CD4-positive, alpha-beta memory T cell (primary cell): ENCODE data around the gene SLCO3A1. TPM values are rescaled to one million over a fixed set of nuclear protein-coding genes. Genes with fewer than 3 reads are reported as not detected.
"Not testable (repeated sequence)": the region's sequence is repeated elsewhere in the genome, so short reads cannot be mapped to it uniquely, and the experiment has no call there.

ENCODE experiments used
- CTCF ChIA-PET: fragments of 350-600 bp; sonication (Branson Sonifier 250); formaldehyde crosslinking; loops from one replicate; lab custom pipeline; 2021; ENCODE audit warnings: inconsistent platforms; ENCODE audit not compliant: partially characterized antibody; lab: Charles Lee
- POLR2A ChIA-PET: fragments of 350-600 bp; sonication (Branson Sonifier 250); formaldehyde crosslinking; loops from one replicate; lab custom pipeline; 2021; ENCODE audit not compliant: partially characterized antibody; lab: Charles Lee
- DNase-seq, 5 donors: peaks; one replicate each; pipeline versions ENCODE4 v3.0.0 to v3.0.0-alpha.2; 2020 to 2022; ENCODE audit warnings: mixed read lengths in 1 of 5
- H3K27ac ChIP-seq: one replicate; pipeline ENCODE4 v1.7.0; 2013; ENCODE audit warnings: low read depth, low read length
- H3K27me3 ChIP-seq: 2 replicates; pipeline ENCODE4 v1.7.0; 2013; ENCODE audit warnings: mild to moderate bottlenecking, low read length, moderate library complexity; ENCODE audit not compliant: insufficient read depth
- H3K36me3 ChIP-seq: 2 replicates; pipeline ENCODE4 v1.7.0; 2013; ENCODE audit warnings: mild to moderate bottlenecking, low read length, moderate library complexity; ENCODE audit not compliant: insufficient read depth
- H3K4me1 ChIP-seq: 2 replicates; pipeline ENCODE4 v1.7.0; 2013; ENCODE audit warnings: mild to moderate bottlenecking, low read length, moderate library complexity; ENCODE audit not compliant: insufficient read depth
- H3K4me3 ChIP-seq, 2 donors: one replicate each; pipeline ENCODE4 v1.7.0; 2013; ENCODE audit warnings: low read length in 2 of 2, mild to moderate bottlenecking in 1 of 2
- H3K9me3 ChIP-seq, 2 donors: one replicate each; pipeline ENCODE4 v1.7.0; 2013; ENCODE audit warnings: low read length in 2 of 2, control low read depth in 1 of 2; ENCODE audit not compliant: control insufficient read depth in 1 of 2
- H3K27ac Mint-ChIP-seq, 7 donors: one replicate each; pipeline ENCODE4 v1.8.0; 2020 to 2021; ENCODE audit warnings: mixed read lengths in 7 of 7, mild to moderate bottlenecking in 6 of 7, inconsistent platforms in 3 of 7, moderate library complexity in 3 of 7
- H3K27me3 Mint-ChIP-seq, 2 donors: one replicate each; pipeline ENCODE4 v1.8.0; 2020 to 2021; ENCODE audit warnings: mixed read lengths in 2 of 2
- H3K36me3 Mint-ChIP-seq, 2 donors: one replicate each; pipeline ENCODE4 v1.8.0; 2020 to 2021; ENCODE audit warnings: mixed read lengths in 2 of 2, inconsistent platforms in 1 of 2, mild to moderate bottlenecking in 1 of 2
- H3K4me1 Mint-ChIP-seq, 4 donors: one replicate each; pipeline ENCODE4 v1.8.0; 2020 to 2021; ENCODE audit warnings: mixed read lengths in 4 of 4, mild to moderate bottlenecking in 1 of 4
- H3K4me3 Mint-ChIP-seq, 8 donors: one replicate each; pipeline ENCODE4 v1.8.0; 2020 to 2021; ENCODE audit warnings: mixed read lengths in 8 of 8, mild to moderate bottlenecking in 7 of 8, moderate library complexity in 6 of 8, inconsistent platforms in 3 of 8
- H3K9me3 Mint-ChIP-seq, 8 donors: one replicate each; pipeline ENCODE4 v1.8.0; 2020 to 2021; ENCODE audit warnings: mixed read lengths in 8 of 8, mild to moderate bottlenecking in 5 of 8, inconsistent platforms in 3 of 8, moderate library complexity in 1 of 8
- intact Hi-C: fragments of 100-400 bp; cut with micrococcal nuclease; formaldehyde crosslinking; loops from one replicate; pipeline ENCODE4 v1.15.1; 2023
- polyA plus RNA-seq, 2 donors: library from polyadenylated mRNA; unstranded; fragments of 300-500 nt; fragmentation: Illumina TruSeq; gene quantifications; one replicate each; pipeline ENCODE4 v1.2.3, GENCODE V29; 2021
- total RNA-seq, 2 experiments: library from RNA; stranded (reverse); gene quantifications; one replicate each; pipeline ENCODE4 v1.2.3, GENCODE V29; 2021

SLCO3A1 gene
- total and polyA plus RNA-seq, 4 experiments from 2014 or later, result 30.9 to 61.3 (median 31.9) TPM

DNA sequence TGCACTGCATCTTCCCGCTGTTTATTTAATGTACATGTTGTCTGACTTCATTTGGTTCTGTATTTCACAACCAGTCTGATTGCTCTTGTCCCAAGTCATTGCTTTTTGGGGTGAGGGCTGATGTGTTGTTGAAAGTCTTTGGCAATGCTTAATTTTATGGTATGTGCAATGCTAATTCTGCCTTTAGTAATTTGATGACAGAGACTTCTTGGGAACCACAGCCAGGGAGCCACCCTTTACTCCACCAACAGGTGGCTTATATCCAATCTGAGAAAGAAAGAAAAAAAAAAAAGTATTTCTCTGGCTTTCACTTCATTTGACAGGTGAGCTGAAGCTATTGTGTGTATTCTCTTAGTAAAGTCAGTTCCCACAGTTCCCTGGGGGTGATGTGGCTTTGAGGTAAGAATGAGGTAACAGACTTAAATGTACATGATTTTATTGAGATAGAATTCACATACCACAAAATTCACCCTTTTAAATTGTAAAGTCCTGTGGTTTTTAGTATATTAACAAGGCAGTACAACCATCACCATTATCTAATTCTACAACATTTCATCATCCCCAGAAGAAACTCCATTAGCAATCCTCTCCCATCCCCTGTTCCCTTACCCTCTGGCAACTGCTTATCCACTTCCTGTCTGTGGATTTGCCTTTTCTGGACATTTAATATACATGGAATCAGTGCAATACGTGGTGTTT is 97.3 kb downstream of the SLCO3A1 start:
- H3K27ac ChIP-seq, result no peak overlapping the region
- H3K9me3 ChIP-seq, result no peaks in the 10 kb centered on the region
- H3K36me3 Mint-ChIP-seq, result no peaks in the 10 kb centered on the region
- peak overlapping the region in 1 of 8 donors; percentile 0 for H3K4me3 Mint-ChIP-seq
- H3K27me3 Mint-ChIP-seq, result no peaks in the 10 kb centered on the region
- H3K4me1 Mint-ChIP-seq, result peaks cover 73 to 100% (median 83%) of the 10 kb centered on the region in 4 donors
- intact Hi-C loops, result no loop called here
- H3K9me3 Mint-ChIP-seq, result peaks cover 0 to 2% (median 0%) of the 10 kb centered on the region in 8 donors
- ChIA-PET CTCF (no interaction called here), POLR2A (no interaction called here)
- H3K4me1 ChIP-seq, result peaks cover 60% of the 10 kb centered on the region
- peak overlapping the region in 3 of 7 donors; percentile 4 to 71 (median 26) for H3K27ac Mint-ChIP-seq
- H3K36me3 ChIP-seq, result no peaks in the 10 kb centered on the region
- no peaks in the 10 kb centered on the region for H3K27me3 ChIP-seq
- no peak overlapping the region for H3K4me3 ChIP-seq
- DNase-seq, result no peak

DNA sequence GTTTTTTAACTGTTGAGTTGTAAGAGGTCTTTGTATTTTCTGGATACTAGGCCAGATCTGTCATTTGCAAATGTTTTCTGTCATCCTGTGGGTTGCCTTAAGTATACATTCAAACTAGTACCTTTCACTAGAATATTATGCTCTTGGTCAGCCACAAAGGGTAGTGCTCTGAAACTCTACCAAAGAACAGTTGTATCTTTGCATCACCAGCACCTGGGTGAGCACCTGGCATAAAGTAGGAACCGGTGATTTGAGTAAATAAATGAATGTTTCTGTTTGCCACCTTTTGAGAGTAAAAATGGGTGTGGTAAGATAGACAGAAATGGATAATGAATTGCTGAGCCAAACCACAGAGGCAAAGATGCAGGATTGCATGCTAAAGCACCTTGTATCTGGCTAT is 98.7 kb downstream of the SLCO3A1 start:
- peaks cover 0 to 2% (median 0%) of the 10 kb centered on the region in 8 donors for H3K9me3 Mint-ChIP-seq
- H3K36me3 Mint-ChIP-seq, result no peaks in the 10 kb centered on the region
- no peaks in the 10 kb centered on the region for H3K27me3 ChIP-seq
- POLR2A ChIA-PET, result no interaction called here
- H3K27ac ChIP-seq, result no peak overlapping the region
- peak overlapping the region in 2 of 7 donors; percentile 30 to 62 for H3K27ac Mint-ChIP-seq
- H3K36me3 ChIP-seq, result no peaks in the 10 kb centered on the region
- H3K4me3 ChIP-seq, result no peak overlapping the region
- H3K4me3 Mint-ChIP-seq, result peak overlapping the region in 2 of 8 donors; percentile 15 to 22
- peaks cover 52% of the 10 kb centered on the region for H3K4me1 ChIP-seq
- CTCF ChIA-PET, result no interaction called here
- no peaks in the 10 kb centered on the region for H3K27me3 Mint-ChIP-seq
- DNase-seq, result no peak
- H3K4me1 Mint-ChIP-seq, result peaks cover 66 to 95% (median 78%) of the 10 kb centered on the region in 4 donors
- no peaks in the 10 kb centered on the region for H3K9me3 ChIP-seq
- intact Hi-C loops, result no loop called here

DNA sequence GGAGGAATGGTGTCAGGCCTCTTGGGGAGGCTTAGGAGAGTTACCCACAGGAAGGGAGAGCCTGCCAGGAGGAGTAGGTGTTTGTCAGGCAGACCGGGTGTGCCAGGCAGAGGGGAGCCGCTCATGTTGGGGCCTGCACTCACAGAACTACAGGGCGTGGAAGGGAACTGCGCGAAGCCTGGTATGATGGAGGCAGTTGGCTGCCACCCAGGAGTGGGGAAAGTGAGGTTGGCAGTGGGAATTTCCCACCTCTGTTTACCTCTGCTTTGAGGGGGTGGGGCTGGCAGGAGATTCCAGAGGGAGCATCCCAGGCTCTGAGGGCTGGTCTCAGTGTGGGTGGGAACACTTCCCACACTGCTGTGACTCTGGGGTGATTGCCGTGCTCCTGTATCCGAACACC is 99.9 kb downstream of the SLCO3A1 start:
- H3K9me3 ChIP-seq, result no peaks in the 10 kb centered on the region
- Mint-ChIP-seq H3K4me3 (peak overlapping the region in 4 of 8 donors; percentile 49 to 68 (median 54)), H3K4me1 (peaks cover 67 to 88% (median 71%) of the 10 kb centered on the region in 4 donors), H3K9me3 (peaks cover 0 to 2% (median 0%) of the 10 kb centered on the region in 8 donors), H3K27me3 (no peaks in the 10 kb centered on the region), H3K36me3 (peaks cover 0 to 2% of the 10 kb centered on the region in 2 donors), H3K27ac (peak overlapping the region in 6 of 7 donors; percentile 42 to 88 (median 70))
- H3K4me3 ChIP-seq, result no peak overlapping the region
- H3K27me3 ChIP-seq, result no peaks in the 10 kb centered on the region
- CTCF ChIA-PET, result no interaction called here
- intact Hi-C loops, result no loop called here
- H3K36me3 ChIP-seq, result no peaks in the 10 kb centered on the region
- POLR2A ChIA-PET, result no interaction called here
- peaks cover 48% of the 10 kb centered on the region for H3K4me1 ChIP-seq
- H3K27ac ChIP-seq, result no peak overlapping the region
- DNase-seq, result no peak

DNA sequence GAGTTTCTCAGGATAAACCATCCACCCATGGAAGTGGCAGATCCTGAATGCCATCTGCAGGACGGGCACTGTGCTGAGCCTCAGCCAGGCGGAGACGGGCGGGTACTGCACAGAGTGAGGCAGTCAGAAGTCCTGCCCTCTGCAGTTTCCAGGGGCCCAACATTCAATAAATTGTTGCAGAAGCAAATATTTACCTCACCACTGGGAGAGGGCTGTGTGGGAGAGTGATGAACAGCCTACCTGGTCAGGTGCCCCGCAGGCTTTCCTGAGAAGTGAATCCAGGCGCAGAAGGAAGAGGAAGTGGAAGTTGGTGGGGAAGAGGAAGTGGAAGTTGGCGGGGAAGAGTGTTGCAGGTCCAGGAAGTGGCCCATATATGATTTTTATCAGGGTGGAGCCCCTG is 100.8 kb downstream of the SLCO3A1 start:
- no peaks in the 10 kb centered on the region for H3K36me3 ChIP-seq
- peaks cover 64 to 80% (median 68%) of the 10 kb centered on the region in 4 donors for H3K4me1 Mint-ChIP-seq
- intact Hi-C loops, result no loop called here
- H3K9me3 ChIP-seq, result no peaks in the 10 kb centered on the region
- no peak overlapping the region for H3K27ac ChIP-seq
- POLR2A ChIA-PET, result no interaction called here
- no peaks in the 10 kb centered on the region for H3K27me3 Mint-ChIP-seq
- H3K4me1 ChIP-seq, result peaks cover 48% of the 10 kb centered on the region
- H3K4me3 ChIP-seq, result no peak overlapping the region
- no peak for DNase-seq
- peaks cover 0 to 2% (median 0%) of the 10 kb centered on the region in 8 donors for H3K9me3 Mint-ChIP-seq
- CTCF ChIA-PET, result no interaction called here
- no peak overlapping the region for H3K4me3 Mint-ChIP-seq
- H3K36me3 Mint-ChIP-seq, result peaks cover 0 to 9% of the 10 kb centered on the region in 2 donors
- H3K27ac Mint-ChIP-seq, result peak overlapping the region in 2 of 7 donors; percentile 49 to 70
- H3K27me3 ChIP-seq, result no peaks in the 10 kb centered on the region

DNA sequence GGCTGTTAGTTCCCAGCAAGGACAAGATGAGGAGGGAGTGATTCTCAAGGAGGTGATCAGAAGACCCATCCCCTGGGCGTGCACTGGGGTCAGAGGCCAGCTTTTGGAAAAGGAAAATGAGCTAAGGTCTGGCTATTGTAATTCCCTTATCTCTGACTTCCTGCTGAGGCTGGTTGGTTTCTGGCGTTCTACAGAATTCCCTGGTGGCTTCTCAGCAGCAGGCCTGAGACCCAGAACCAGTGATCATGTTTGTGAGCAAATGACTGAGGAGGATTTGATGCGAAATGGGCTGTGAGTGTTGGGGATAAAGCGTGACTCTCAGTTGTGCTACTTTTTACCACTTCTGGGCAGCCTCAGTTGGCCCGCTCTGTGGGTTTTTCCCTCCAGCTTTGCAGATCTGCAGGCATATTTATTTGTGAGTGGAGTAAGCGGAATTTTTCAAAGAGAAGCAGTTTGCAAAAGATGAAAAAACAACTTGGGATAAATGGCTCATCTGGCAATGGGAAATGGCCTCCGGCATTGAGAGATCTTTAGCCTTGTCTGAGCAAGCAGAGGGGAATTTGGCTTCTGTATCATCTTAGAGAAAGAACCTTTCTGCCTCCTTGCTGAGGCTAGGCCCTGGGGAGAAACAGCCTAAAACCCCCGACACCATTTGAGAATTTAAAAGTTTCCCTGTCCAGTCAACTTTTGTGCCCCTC is 102.7 kb downstream of the SLCO3A1 start:
- H3K36me3 Mint-ChIP-seq, result peaks cover 0 to 11% of the 10 kb centered on the region in 2 donors
- ChIA-PET CTCF (interaction anchor here (0.8 to 1.6 kb wide), 2 partner anchors 69 to 107 kb away, joined by 3 to 4 read pairs; no protein-coding TSS in a partner anchor), POLR2A (no interaction called here)
- Histone ChIP-seq H3K36me3 (no peaks in the 10 kb centered on the region), H3K27me3 (no peaks in the 10 kb centered on the region), H3K27ac (no peak overlapping the region), H3K4me3 (no peak overlapping the region), H3K4me1 (peaks cover 35% of the 10 kb centered on the region), H3K9me3 (no peaks in the 10 kb centered on the region)
- H3K4me1 Mint-ChIP-seq, result peaks cover 49 to 61% (median 51%) of the 10 kb centered on the region in 4 donors
- DNase-seq, result no peak
- intact Hi-C loops, result no loop called here
- peak overlapping the region in 2 of 7 donors; percentile 54 to 80 for H3K27ac Mint-ChIP-seq
- H3K27me3 Mint-ChIP-seq, result no peaks in the 10 kb centered on the region
- H3K9me3 Mint-ChIP-seq, result peaks cover 0 to 2% (median 0%) of the 10 kb centered on the region in 8 donors
- no peak overlapping the region for H3K4me3 Mint-ChIP-seq

DNA sequence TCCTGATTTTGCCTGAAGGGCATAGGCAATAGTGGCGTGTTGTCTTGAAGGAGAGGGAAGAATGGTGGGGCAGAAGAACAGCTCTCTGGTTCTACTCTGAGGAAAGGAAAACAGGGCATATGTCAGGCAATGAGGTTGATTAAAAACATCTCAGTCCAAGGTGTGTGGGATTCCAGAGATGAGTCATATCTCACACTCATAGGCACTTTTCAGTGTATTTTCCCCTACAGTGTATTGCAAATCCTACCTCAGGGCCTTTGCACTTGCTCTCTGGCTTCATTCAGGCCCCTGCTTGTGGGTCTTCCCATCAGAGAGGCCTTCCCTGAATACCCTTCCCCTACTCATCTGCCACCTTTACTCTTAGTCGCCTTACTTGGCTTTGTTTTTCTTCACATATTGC is 107.8 kb downstream of the SLCO3A1 start:
- POLR2A ChIA-PET, result no interaction called here
- intact Hi-C loops, result no loop called here
- no peaks in the 10 kb centered on the region for H3K27me3 ChIP-seq
- H3K27ac ChIP-seq, result no peak overlapping the region
- no peak for DNase-seq
- H3K4me3 ChIP-seq, result no peak overlapping the region
- H3K4me1 Mint-ChIP-seq, result peaks cover 33 to 54% (median 42%) of the 10 kb centered on the region in 4 donors
- H3K9me3 ChIP-seq, result no peaks in the 10 kb centered on the region
- CTCF ChIA-PET, result no interaction called here
- H3K27ac Mint-ChIP-seq, result peak overlapping the region in 1 of 7 donors; percentile 32
- no peaks in the 10 kb centered on the region for H3K27me3 Mint-ChIP-seq
- no peak overlapping the region for H3K4me3 Mint-ChIP-seq
- peaks cover 5% of the 10 kb centered on the region for H3K4me1 ChIP-seq
- no peaks in the 10 kb centered on the region for H3K36me3 ChIP-seq
- peaks cover 3 to 34% of the 10 kb centered on the region in 2 donors for H3K36me3 Mint-ChIP-seq
- H3K9me3 Mint-ChIP-seq, result peaks cover 0 to 2% (median 0%) of the 10 kb centered on the region in 8 donors

DNA sequence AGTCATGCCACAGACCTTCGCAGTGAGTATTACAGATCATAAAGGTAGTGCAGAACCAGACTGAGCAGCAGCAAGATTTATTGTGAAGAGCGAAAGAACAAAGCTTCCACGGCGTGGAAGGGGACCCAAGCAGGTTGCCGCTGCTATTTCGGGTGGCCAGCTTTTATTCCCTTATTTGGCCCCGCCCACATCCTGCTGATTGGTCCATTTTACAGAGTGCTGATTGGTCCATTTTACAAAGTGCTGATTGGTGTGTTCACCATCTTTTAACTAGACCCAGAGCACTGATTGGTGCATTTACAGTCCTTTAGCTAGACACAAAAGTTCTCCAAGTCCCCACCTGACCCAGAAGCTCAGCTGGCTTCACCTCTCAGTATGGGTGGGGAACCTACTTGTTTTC is 110.2 kb downstream of the SLCO3A1 start:
- H3K27me3 Mint-ChIP-seq, H3K9me3 Mint-ChIP-seq, H3K9me3 ChIP-seq, CTCF ChIA-PET, DNase-seq, H3K36me3 ChIP-seq, intact Hi-C loops, H3K4me3 ChIP-seq, H3K27ac ChIP-seq, H3K27me3 ChIP-seq, H3K4me1 ChIP-seq: not testable (repeated sequence)
- H3K4me1 Mint-ChIP-seq, result peaks cover 33 to 64% (median 43%) of the 10 kb centered on the region in 4 donors
- peaks cover 3 to 28% of the 10 kb centered on the region in 2 donors for H3K36me3 Mint-ChIP-seq
- H3K4me3 Mint-ChIP-seq, result peak overlapping the region in 2 of 8 donors; percentile 36 to 59
- peak overlapping the region in 1 of 7 donors; percentile 2 for H3K27ac Mint-ChIP-seq
- POLR2A ChIA-PET, result interaction anchor here (1.2 kb wide), 1 partner anchor 25 kb away, joined by 4 read pairs; no protein-coding TSS in a partner anchor
